ENCODE results near the gene GSTM2.

Gene GSTM2

GRCh38 chr1:109642626-109643025 lies 25.2 kb upstream of the GSTM2 start:
- no peak overlapping the region for H3K9ac ChIP-seq (ENCODE audit: low read length)
- H3K4me1 ChIP-seq (ENCODE audit: control insufficient read depth, insufficient read depth, low read length) = no peaks in the 10 kb centered on the region
- no peak overlapping the region for H3K4me3 ChIP-seq (ENCODE audit: low read length)
- H3K27ac ChIP-seq (ENCODE audit: low read depth, low read length) = no peak overlapping the region
- no peaks in the 10 kb centered on the region for H3K36me3 ChIP-seq (ENCODE audit: control insufficient read depth, insufficient read depth, low read length)
- no peaks in the 10 kb centered on the region for H3K27me3 ChIP-seq (ENCODE audit: control insufficient read depth, insufficient read depth, low read length)

DNA sequence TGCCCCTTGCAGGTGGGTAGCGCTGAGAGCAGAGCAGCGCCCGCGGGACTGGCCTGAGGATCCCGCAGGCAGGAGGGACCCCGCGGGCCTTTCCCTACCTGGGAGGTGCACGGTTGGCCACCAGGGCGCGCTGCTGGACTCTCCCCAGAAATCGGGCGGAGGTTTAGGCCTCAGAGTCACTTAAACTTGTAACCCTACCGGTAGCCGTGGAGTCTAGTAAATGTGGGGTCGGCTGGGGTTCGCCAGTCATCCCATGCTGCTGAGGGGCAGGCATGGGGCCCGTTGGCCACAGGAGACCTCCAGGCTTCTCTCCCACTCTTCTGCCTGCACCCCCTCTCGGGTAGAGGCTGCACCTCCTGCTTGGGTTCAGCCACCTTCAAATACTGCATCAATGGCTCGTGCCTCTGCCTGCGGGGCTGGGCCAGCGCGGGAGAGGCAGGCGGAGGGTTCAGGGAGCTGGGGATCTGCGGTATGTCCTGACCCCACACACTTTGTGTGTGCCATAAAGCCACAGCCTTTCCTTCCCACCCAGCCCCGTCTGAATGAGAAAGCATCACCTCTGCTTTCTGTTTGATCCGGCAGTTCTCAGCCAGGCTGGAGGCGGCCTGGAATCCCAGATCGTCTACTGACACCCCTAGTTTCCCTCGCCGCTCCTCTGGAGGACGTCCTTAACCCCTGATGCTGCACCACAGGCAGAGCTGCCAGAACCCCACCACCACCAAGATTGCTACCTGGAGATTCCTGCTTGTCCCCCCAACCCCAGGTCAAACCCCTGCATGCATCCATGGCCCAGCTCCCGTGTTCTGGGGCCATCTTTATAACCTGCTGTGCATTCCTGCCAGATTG lies 24.2 kb upstream of the GSTM2 start:
- Histone ChIP-seq H3K9ac (ENCODE audit: low read length) (no peak overlapping the region), H3K27me3 (ENCODE audit: control insufficient read depth, insufficient read depth, low read length) (no peaks in the 10 kb centered on the region), H3K27ac (ENCODE audit: low read depth, low read length) (no peak overlapping the region), H3K4me1 (ENCODE audit: control insufficient read depth, insufficient read depth, low read length) (no peaks in the 10 kb centered on the region), H3K36me3 (ENCODE audit: control insufficient read depth, insufficient read depth, low read length) (no peaks in the 10 kb centered on the region), H3K4me3 (ENCODE audit: low read length) (peak overlapping the region; percentile 24)

DNA sequence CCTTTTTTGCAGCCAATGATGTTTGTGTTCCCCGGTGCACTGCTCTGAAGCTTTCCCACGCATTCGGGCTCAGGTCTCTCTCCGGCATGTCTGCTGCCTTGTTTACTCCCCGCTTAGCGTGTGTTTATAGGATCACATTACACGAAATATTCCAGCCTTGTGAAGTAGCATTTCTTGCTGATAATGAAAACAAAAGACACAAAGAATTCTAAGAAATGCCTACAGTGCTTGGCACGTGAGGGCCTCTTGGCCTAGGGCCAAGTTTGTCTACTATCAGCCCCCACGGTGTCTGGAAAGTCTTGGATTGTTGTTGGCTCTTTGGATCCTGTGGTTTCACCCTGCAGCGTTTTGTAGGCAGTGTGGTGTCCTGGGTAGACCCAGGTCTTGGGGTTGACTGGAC lies 23.2 kb upstream of the GSTM2 start:
- no peak overlapping the region for H3K9ac ChIP-seq (ENCODE audit: low read length)
- H3K4me3 ChIP-seq (ENCODE audit: low read length) = no peak overlapping the region
- H3K36me3 ChIP-seq (ENCODE audit: control insufficient read depth, insufficient read depth, low read length) = no peaks in the 10 kb centered on the region
- no peaks in the 10 kb centered on the region for H3K4me1 ChIP-seq (ENCODE audit: control insufficient read depth, insufficient read depth, low read length)
- no peaks in the 10 kb centered on the region for H3K27me3 ChIP-seq (ENCODE audit: control insufficient read depth, insufficient read depth, low read length)
- no peak overlapping the region for H3K27ac ChIP-seq (ENCODE audit: low read depth, low read length)

DNA sequence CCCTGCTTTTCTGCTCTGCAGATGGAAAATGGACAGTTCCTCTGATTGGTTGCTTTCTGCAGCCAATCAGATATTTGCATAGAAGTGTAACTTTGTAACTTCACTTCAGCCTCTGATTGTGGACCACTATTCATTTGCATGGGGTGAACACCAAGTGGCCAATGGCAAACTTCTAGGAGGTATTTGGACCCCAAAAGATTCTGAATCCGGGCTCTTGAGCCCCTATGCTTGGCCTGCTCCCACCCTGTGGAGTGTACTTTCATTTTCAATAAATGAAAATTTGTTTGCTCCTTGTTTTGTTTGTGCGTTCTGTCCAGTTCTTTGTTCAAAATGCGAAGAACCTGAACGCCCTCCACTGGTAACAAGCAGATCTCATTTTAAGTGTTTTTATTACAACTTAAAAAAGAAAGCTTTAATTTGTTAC lies 18.4 kb upstream of the GSTM2 start:
- no peak overlapping the region for H3K27ac ChIP-seq (ENCODE audit: low read depth, low read length)
- H3K36me3 ChIP-seq (ENCODE audit: control insufficient read depth, insufficient read depth, low read length) = no peaks in the 10 kb centered on the region
- no peaks in the 10 kb centered on the region for H3K4me1 ChIP-seq (ENCODE audit: control insufficient read depth, insufficient read depth, low read length)
- no peak overlapping the region for H3K4me3 ChIP-seq (ENCODE audit: low read length)
- H3K27me3 ChIP-seq (ENCODE audit: control insufficient read depth, insufficient read depth, low read length) = peaks cover under 1% of the 10 kb centered on the region
- H3K9ac ChIP-seq (ENCODE audit: low read length) = no peak overlapping the region

GRCh38 chr1:109650609-109651008 lies 17.2 kb upstream of the GSTM2 start:
- Histone ChIP-seq H3K4me3 (ENCODE audit: low read length) (no peak overlapping the region), H3K9ac (ENCODE audit: low read length) (no peak overlapping the region), H3K36me3 (ENCODE audit: control insufficient read depth, insufficient read depth, low read length) (no peaks in the 10 kb centered on the region), H3K4me1 (ENCODE audit: control insufficient read depth, insufficient read depth, low read length) (peaks cover 7% of the 10 kb centered on the region), H3K27ac (ENCODE audit: low read depth, low read length) (no peak overlapping the region), H3K27me3 (ENCODE audit: control insufficient read depth, insufficient read depth, low read length) (peaks cover 2% of the 10 kb centered on the region)

- H3K4me3 ChIP-seq (ENCODE audit: low read length) = no peak overlapping the region
- peaks cover 7% of the 10 kb centered on the region for H3K4me1 ChIP-seq (ENCODE audit: control insufficient read depth, insufficient read depth, low read length)
- no peaks in the 10 kb centered on the region for H3K36me3 ChIP-seq (ENCODE audit: control insufficient read depth, insufficient read depth, low read length)
- no peak overlapping the region for H3K9ac ChIP-seq (ENCODE audit: low read length)
- H3K27me3 ChIP-seq (ENCODE audit: control insufficient read depth, insufficient read depth, low read length) = peaks cover 2% of the 10 kb centered on the region
- no peak overlapping the region for H3K27ac ChIP-seq (ENCODE audit: low read depth, low read length)
These were observed 15.5 kb upstream of the GSTM2 start for GRCh38 chr1:109652402-109652801.

GRCh38 chr1:109653306-109653705 lies 14.6 kb upstream of the GSTM2 start:
- peaks cover 7% of the 10 kb centered on the region for H3K4me1 ChIP-seq (ENCODE audit: control insufficient read depth, insufficient read depth, low read length)
- H3K36me3 ChIP-seq (ENCODE audit: control insufficient read depth, insufficient read depth, low read length) = no peaks in the 10 kb centered on the region
- H3K4me3 ChIP-seq (ENCODE audit: low read length) = no peak overlapping the region
- H3K27me3 ChIP-seq (ENCODE audit: control insufficient read depth, insufficient read depth, low read length) = peaks cover 2% of the 10 kb centered on the region
- no peak overlapping the region for H3K9ac ChIP-seq (ENCODE audit: low read length)
- H3K27ac ChIP-seq (ENCODE audit: low read depth, low read length) = no peak overlapping the region

GRCh38 chr1:109654519-109654918 lies 13.3 kb upstream of the GSTM2 start:
- Histone ChIP-seq H3K9ac (ENCODE audit: low read length) (no peak overlapping the region), H3K36me3 (ENCODE audit: control insufficient read depth, insufficient read depth, low read length) (peaks cover 1% of the 10 kb centered on the region), H3K27ac (ENCODE audit: low read depth, low read length) (no peak overlapping the region)

DNA sequence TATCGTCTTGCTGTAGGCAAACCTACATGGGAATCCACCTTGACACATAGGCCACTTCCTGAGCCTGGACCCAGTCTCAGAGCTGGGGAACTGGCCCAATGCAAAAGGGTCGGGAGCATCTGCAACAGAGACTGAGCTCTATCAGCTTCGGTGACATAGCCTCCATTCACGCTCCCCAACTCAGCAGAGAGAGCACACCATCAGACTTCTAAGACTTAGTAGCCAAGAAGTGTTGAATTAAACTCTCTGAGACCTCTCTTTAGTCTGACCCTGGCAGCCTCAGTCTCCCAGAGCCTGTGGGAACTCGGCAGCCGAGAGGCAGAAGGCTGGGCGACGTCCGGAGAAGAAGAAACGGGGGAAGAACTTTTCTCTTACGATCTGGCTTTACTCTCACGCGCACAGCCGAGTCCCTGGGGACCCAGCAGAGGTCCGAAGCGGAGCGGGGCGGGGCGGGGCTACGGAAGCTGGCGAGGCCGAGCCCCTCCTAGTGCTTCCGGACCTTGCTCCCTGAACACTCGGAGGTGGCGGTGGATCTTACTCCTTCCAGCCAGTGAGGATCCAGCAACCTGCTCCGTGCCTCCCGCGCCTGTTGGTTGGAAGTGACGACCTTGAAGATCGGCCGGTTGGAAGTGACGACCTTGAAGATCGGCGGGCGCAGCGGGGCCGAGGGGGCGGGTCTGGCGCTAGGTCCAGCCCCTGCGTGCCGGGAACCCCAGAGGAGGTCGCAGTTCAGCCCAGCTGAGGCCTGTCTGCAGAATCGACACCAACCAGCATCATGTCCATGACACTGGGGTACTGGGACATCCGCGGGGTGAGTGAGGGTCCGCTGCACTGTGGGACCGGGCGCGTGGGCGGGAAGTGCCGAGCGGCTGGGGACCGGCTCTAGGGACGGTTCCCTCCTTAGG lies 12.0 kb upstream of the GSTM2 start, which contains the start of gene GSTM4:
Gene GSTM4 (plus strand): TSS at position 485 of the 905 bp plus-strand sequence. CDS start 291 bp downstream, at position 776.
- peaks cover 7% of the 10 kb centered on the region for H3K4me1 ChIP-seq (ENCODE audit: control insufficient read depth, insufficient read depth, low read length)
- H3K36me3 ChIP-seq (ENCODE audit: control insufficient read depth, insufficient read depth, low read length) = peaks cover 5% of the 10 kb centered on the region
- peak within 1 kb of the TSS; percentile 95 for H3K9ac ChIP-seq (ENCODE audit: low read length)
- H3K27ac ChIP-seq (ENCODE audit: low read depth, low read length) = peak within 1 kb of the TSS; percentile 91
- peaks cover 2% of the 10 kb centered on the region for H3K27me3 ChIP-seq (ENCODE audit: control insufficient read depth, insufficient read depth, low read length)
- H3K4me3 ChIP-seq (ENCODE audit: low read length) = peak within 1 kb of the TSS; percentile 89

More at GRCh38 chr1:109654519-109654918, 13.3 kb upstream of the GSTM2 start:
- H3K27me3 ChIP-seq (ENCODE audit: control insufficient read depth, insufficient read depth, low read length) = peaks cover 2% of the 10 kb centered on the region
- H3K4me3 ChIP-seq (ENCODE audit: low read length) = no peak overlapping the region
- peaks cover 7% of the 10 kb centered on the region for H3K4me1 ChIP-seq (ENCODE audit: control insufficient read depth, insufficient read depth, low read length)

DNA sequence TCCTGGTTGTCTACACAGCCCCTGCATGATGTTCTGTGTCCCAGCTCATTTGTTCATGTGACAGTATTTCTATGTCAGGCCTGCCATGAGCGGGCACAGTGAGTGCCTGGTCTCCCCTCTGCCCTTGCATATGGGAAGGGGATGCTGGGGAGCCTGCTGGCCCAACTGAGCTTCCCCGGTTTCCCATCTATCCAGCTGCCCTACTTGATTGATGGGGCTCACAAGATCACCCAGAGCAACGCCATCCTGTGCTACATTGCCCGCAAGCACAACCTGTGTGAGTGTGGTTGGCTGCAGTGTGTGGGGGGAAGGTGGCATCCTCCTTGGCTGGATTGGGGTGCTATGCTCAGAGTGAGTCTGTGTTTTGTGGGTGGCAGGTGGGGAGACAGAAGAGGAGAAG lies 10.5 kb upstream of the GSTM2 start:
- H3K27me3 ChIP-seq (ENCODE audit: control insufficient read depth, insufficient read depth, low read length) = peaks cover 2% of the 10 kb centered on the region
- H3K9ac ChIP-seq (ENCODE audit: low read length) = no peak overlapping the region
- H3K4me1 ChIP-seq (ENCODE audit: control insufficient read depth, insufficient read depth, low read length) = peaks cover 7% of the 10 kb centered on the region
- H3K27ac ChIP-seq (ENCODE audit: low read depth, low read length) = no peak overlapping the region
- H3K36me3 ChIP-seq (ENCODE audit: control insufficient read depth, insufficient read depth, low read length) = peaks cover 8% of the 10 kb centered on the region
- no peak overlapping the region for H3K4me3 ChIP-seq (ENCODE audit: low read length)

GRCh38 chr1:109657970-109658369 lies 9.9 kb upstream of the GSTM2 start:
- H3K4me1 ChIP-seq (ENCODE audit: control insufficient read depth, insufficient read depth, low read length) = peaks cover 7% of the 10 kb centered on the region
- H3K9ac ChIP-seq (ENCODE audit: low read length) = no peak overlapping the region
- no peak overlapping the region for H3K27ac ChIP-seq (ENCODE audit: low read depth, low read length)
- peaks cover 2% of the 10 kb centered on the region for H3K27me3 ChIP-seq (ENCODE audit: control insufficient read depth, insufficient read depth, low read length)
- H3K4me3 ChIP-seq (ENCODE audit: low read length) = no peak overlapping the region
- peaks cover 8% of the 10 kb centered on the region for H3K36me3 ChIP-seq (ENCODE audit: control insufficient read depth, insufficient read depth, low read length)

DNA sequence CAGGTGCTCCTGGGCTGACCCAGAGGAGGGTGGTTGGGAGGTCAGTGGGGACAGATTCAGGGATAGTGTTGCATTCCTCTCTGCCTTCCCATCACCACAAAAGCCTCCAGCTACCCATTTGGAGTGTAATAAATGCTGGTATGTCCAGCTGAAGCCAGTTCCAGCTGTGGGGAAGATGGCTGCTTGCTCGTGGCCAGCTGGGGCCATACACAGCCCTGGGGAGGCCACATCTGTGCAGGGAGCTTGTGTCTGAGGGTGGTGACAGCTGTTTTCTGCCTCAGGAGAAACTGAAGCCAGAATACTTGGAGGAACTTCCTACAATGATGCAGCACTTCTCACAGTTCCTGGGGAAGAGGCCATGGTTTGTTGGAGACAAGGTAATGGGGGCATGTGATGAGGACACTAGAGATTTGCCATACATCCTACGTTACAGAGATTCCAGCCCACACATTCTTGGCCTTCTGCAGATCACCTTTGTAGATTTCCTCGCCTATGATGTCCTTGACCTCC lies 9.3 kb upstream of the GSTM2 start:
- Histone ChIP-seq H3K9ac (ENCODE audit: low read length) (no peak overlapping the region), H3K4me3 (ENCODE audit: low read length) (no peak overlapping the region), H3K4me1 (ENCODE audit: control insufficient read depth, insufficient read depth, low read length) (peaks cover 7% of the 10 kb centered on the region), H3K36me3 (ENCODE audit: control insufficient read depth, insufficient read depth, low read length) (peaks cover 8% of the 10 kb centered on the region), H3K27ac (ENCODE audit: low read depth, low read length) (no peak overlapping the region), H3K27me3 (ENCODE audit: control insufficient read depth, insufficient read depth, low read length) (peaks cover 2% of the 10 kb centered on the region)

All from rectal smooth muscle tissue (tissue), 1 donor.